ENCODE results near the gene WDR47. TPM values are rescaled to one million over a fixed set of nuclear protein-coding genes. Genes with fewer than 3 reads are reported as not detected.

The WDR47 gene
- total RNA-seq, 4 donors from 2014 or later, result 13.3 to 22.7 (median 18.3) TPM

GRCh38 chr1:109078317-109078716 lies 36.4 kb upstream of the WDR47 start:
- H3K4me3 ChIP-seq, result no peak overlapping the region
- 91% methylated on average over 1 of the region's 1 CpG; no CpG with 5 or more reads in 1 of the 2 donors for WGBS, 2 donors
- no peak overlapping the region for H3K27ac ChIP-seq
- no peak for DNase-seq
- intact Hi-C loops (cut with DNase I), result no loop called here
- no peaks in the 10 kb centered on the region for H3K9me3 ChIP-seq
- TF ChIP-seq CTCF (IDR thresholded peaks at IDR 0.05) (no peak), POLR2A (IDR thresholded peaks at IDR 0.05) (no peak)
- H3K36me3 ChIP-seq, result peaks cover 0 to 6% (median 0%) of the 10 kb centered on the region in 3 donors
- no peaks in the 10 kb centered on the region for H3K27me3 ChIP-seq
- H3K4me1 ChIP-seq, result peaks cover 3 to 25% (median 11%) of the 10 kb centered on the region in 3 donors

- TF ChIP-seq CTCF (IDR thresholded peaks at IDR 0.05) (peak; percentile 15 to 62 (median 54)), POLR2A (IDR thresholded peaks at IDR 0.05) (peak in 3 of 4 donors; percentile 88 to 95 (median 89))
- no peaks in the 10 kb centered on the region for H3K9me3 ChIP-seq
- H3K36me3 ChIP-seq, result peaks cover 0 to 28% (median 0%) of the 10 kb centered on the region in 3 donors
- no peaks in the 10 kb centered on the region for H3K27me3 ChIP-seq
- 4 to 7% methylated on average over 27 to 33 of the region's 39 CpGs for WGBS, 2 donors
- peak within 1 kb of the TSS; percentile 46 to 80 (median 76) for H3K4me3 ChIP-seq
- peak within 1 kb of the TSS; percentile 86 to 95 (median 94) for H3K27ac ChIP-seq
- H3K4me1 ChIP-seq, result peaks cover 3 to 30% (median 11%) of the 10 kb centered on the region in 3 donors
- intact Hi-C loops (cut with DNase I), result no loop called here
- DNase-seq, result peak; percentile 75
Measured at GRCh38 chr1:109075531-109076490, 33.9 kb upstream of the WDR47 start, which contains the start of gene TAF13. TSS of gene TAF13 (minus strand) at chr1:109076003. CDS start at chr1:109075947, 56 bp downstream.

DNA sequence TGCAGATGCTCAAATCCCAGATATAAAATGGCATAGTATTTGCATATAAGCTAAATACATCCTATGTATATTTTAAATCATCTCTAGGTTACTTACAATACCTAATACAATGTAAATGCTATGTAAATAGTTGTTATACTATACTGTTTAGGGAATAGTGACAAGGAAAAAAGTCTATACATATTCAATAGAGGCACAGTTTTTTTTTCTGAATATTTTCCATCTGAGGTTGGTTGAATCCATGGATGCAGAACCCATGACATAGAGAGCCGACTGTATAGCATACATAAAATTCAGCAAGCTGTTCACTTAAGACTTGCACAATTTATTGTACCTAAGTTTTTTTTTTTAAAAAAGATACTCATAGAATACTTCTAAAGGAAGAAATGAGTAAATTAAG lies 27.4 kb upstream of the WDR47 start:
- Histone ChIP-seq H3K4me1 (peaks cover under 1 to 32% (median 5%) of the 10 kb centered on the region in 3 donors), H3K27me3 (no peaks in the 10 kb centered on the region), H3K4me3 (no peak overlapping the region), H3K9me3 (no peaks in the 10 kb centered on the region), H3K36me3 (peaks cover 0 to 90% (median 17%) of the 10 kb centered on the region in 3 donors), H3K27ac (no peak overlapping the region)
- TF ChIP-seq CTCF (IDR thresholded peaks at IDR 0.05), result no peak
- TF ChIP-seq POLR2A (IDR thresholded peaks at IDR 0.05), result no peak
- intact Hi-C loops (cut with DNase I), result no loop called here
- WGBS, 2 donors, result 78 to 79% methylated on average over 1 of the region's 1 CpG
- DNase-seq, result no peak

- intact Hi-C loops (cut with DNase I), result no loop called here
- H3K4me3 ChIP-seq, result no peak overlapping the region
- no peak for DNase-seq
- peaks cover 0 to 22% (median 5%) of the 10 kb centered on the region in 3 donors for H3K4me1 ChIP-seq
- no peak overlapping the region for H3K27ac ChIP-seq
- H3K36me3 ChIP-seq, result peaks cover 0 to 94% (median 24%) of the 10 kb centered on the region in 3 donors
- TF ChIP-seq POLR2A (IDR thresholded peaks at IDR 0.05) (no peak), CTCF (IDR thresholded peaks at IDR 0.05) (no peak)
- H3K27me3 ChIP-seq, result no peaks in the 10 kb centered on the region
- WGBS, 2 donors, result 83 to 90% methylated on average over 8 of the region's 8 CpGs
- H3K9me3 ChIP-seq, result no peaks in the 10 kb centered on the region
Measured at GRCh38 chr1:109067883-109068282, 26.0 kb upstream of the WDR47 start.

DNA sequence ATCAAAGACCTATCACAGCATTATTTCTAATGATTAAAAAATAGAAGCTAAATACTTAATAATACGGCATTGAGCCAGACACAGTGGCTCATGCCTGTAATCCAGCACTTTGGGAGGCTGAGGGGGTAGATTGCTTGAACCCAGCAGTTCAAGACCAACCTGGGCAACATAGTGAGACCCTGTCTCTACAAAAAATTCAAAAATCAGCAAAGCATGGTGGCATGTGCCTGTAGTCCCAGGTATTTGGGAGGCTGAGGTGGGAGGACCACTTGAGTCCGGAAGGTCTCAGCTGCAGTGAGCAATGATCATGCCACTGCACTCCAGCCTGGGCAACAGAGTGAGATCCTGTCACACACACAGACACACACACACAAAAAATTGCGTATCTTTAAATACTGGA lies 23.2 kb upstream of the WDR47 start:
- Histone ChIP-seq H3K27me3 (no peaks in the 10 kb centered on the region), H3K4me3 (no peak overlapping the region), H3K36me3 (peaks cover 0 to 79% (median 24%) of the 10 kb centered on the region in 3 donors), H3K9me3 (no peaks in the 10 kb centered on the region), H3K27ac (no peak overlapping the region), H3K4me1 (peaks cover 0 to 18% (median 5%) of the 10 kb centered on the region in 3 donors)
- 92 to 94% methylated on average over 3 of the region's 3 CpGs for WGBS, 2 donors
- DNase-seq, result no peak
- intact Hi-C loops (cut with DNase I), result no loop called here
- no peak for TF ChIP-seq CTCF (IDR thresholded peaks at IDR 0.05)
- TF ChIP-seq POLR2A (IDR thresholded peaks at IDR 0.05), result no peak
